HG03064 (cell line): ENCODE measurements around the gene CCNYL1.

Source experiments
- ATAC-seq: cut with Tn5 transposase; IDR thresholded peaks from one replicate; pipeline ENCODE4 v1.9.1; 2021; ENCODE audit warnings: low read depth; ENCODE audit not compliant: unreplicated experiment

CCNYL1 gene

GRCh38 chr2:207783514-207783913 lies 72.1 kb downstream of the CCNYL1 start:
- no peak for ATAC-seq

- ATAC-seq, result no peak
These were observed 73.5 kb downstream of the CCNYL1 start for GRCh38 chr2:207784898-207785297.

GRCh38 chr2:207787017-207787416 lies 75.6 kb downstream of the CCNYL1 start:
- no peak for ATAC-seq

- ATAC-seq, result no peak
These were observed 76.4 kb downstream of the CCNYL1 start for GRCh38 chr2:207787800-207788199.

- ATAC-seq, result no peak
These were observed 79.5 kb downstream of the CCNYL1 start for GRCh38 chr2:207790898-207791297.

GRCh38 chr2:207791579-207792243 lies 80.3 kb downstream of the CCNYL1 start:
- ATAC-seq, result no peak

GRCh38 chr2:207792244-207792785 lies 80.9 kb downstream of the CCNYL1 start:
- ATAC-seq, result no peak

GRCh38 chr2:207796585-207797350 lies 85.3 kb downstream of the CCNYL1 start:
- no peak for ATAC-seq

GRCh38 chr2:207801259-207801658 lies 89.8 kb downstream of the CCNYL1 start:
- no peak for ATAC-seq

- no peak for ATAC-seq
These were observed 91.2 kb downstream of the CCNYL1 start for GRCh38 chr2:207802650-207803049.
